Neutrophil (primary cell): ENCODE measurements around the gene FIBCD1.

Experiments
- H3K27ac ChIP-seq: fragments of 200-600 bp; sonication (generic); 2 replicates; pipeline ENCODE4 v1.5.1; 2016; ENCODE audit warnings: mild to moderate bottlenecking, moderate library complexity
- H3K27me3 ChIP-seq: fragments of 200-600 bp; sonication (generic); 2 replicates; pipeline ENCODE4 v1.6.0; 2016; ENCODE audit warnings: mild to moderate bottlenecking
- H3K36me3 ChIP-seq: fragments of 200-600 bp; sonication (generic); 2 replicates; pipeline ENCODE4 v1.5.1; 2017
- H3K4me1 ChIP-seq, 2 experiments: fragments of 200-600 bp in 1 of 2; sonication (generic) in 1 of 2; 1 replicate in 1 of 2; 2 replicates in 1 of 2; pipeline versions ENCODE4 v1.5.1 to v1.6.1; 2013 to 2016; ENCODE audit warnings: low read depth in 1 of 2, low read length in 1 of 2, mild to moderate bottlenecking in 1 of 2, moderate library complexity in 1 of 2; ENCODE audit not compliant: control insufficient read depth in 1 of 2, insufficient read depth in 1 of 2
- H3K4me3 ChIP-seq, 2 experiments: fragments of 200-600 bp in 1 of 2; sonication (generic) in 1 of 2; 1 replicate in 1 of 2; 2 replicates in 1 of 2; pipeline ENCODE4 v1.5.1; 2013 to 2016; ENCODE audit warnings: low read depth in 1 of 2, low read length in 1 of 2, mild to moderate bottlenecking in 1 of 2, moderate library complexity in 1 of 2
- H3K9me3 ChIP-seq: fragments of 200-600 bp; sonication (generic); 2 replicates; pipeline ENCODE4 v1.5.1; 2016
- TF ChIP-seq, protein P1 (sequence below): fragments of 200-600 bp; sonication (generic); IDR thresholded peaks from 2 replicates; pipeline ENCODE4 v1.5.1; 2016; ENCODE audit warnings: antibody characterized with exemption

FIBCD1 gene

GRCh38 chr9:130940693-130941576, 1.9 kb upstream of the FIBCD1 start:
- Histone ChIP-seq H3K9me3 (no peaks in the 10 kb centered on the region), H3K4me1 (peaks cover 6 to 8% of the 10 kb centered on the region in 2 experiments), H3K36me3 (no peaks in the 10 kb centered on the region), H3K4me3 (no peak overlapping the region), H3K27ac (no peak overlapping the region), H3K27me3 (peaks cover 81% of the 10 kb centered on the region)
- TF ChIP-seq, protein P1, sequence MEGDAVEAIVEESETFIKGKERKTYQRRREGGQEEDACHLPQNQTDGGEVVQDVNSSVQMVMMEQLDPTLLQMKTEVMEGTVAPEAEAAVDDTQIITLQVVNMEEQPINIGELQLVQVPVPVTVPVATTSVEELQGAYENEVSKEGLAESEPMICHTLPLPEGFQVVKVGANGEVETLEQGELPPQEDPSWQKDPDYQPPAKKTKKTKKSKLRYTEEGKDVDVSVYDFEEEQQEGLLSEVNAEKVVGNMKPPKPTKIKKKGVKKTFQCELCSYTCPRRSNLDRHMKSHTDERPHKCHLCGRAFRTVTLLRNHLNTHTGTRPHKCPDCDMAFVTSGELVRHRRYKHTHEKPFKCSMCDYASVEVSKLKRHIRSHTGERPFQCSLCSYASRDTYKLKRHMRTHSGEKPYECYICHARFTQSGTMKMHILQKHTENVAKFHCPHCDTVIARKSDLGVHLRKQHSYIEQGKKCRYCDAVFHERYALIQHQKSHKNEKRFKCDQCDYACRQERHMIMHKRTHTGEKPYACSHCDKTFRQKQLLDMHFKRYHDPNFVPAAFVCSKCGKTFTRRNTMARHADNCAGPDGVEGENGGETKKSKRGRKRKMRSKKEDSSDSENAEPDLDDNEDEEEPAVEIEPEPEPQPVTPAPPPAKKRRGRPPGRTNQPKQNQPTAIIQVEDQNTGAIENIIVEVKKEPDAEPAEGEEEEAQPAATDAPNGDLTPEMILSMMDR, result peak; percentile 41

- Histone ChIP-seq H3K9me3 (no peaks in the 10 kb centered on the region), H3K4me1 (peaks cover 6 to 8% of the 10 kb centered on the region in 2 experiments), H3K27ac (no peak overlapping the region), H3K36me3 (no peaks in the 10 kb centered on the region), H3K4me3 (no peak overlapping the region), H3K27me3 (peaks cover 89% of the 10 kb centered on the region)
- TF ChIP-seq, protein P1, result no peak
These were observed 1.0 kb upstream of the FIBCD1 start for GRCh38 chr9:130940027-130940549.

DNA sequence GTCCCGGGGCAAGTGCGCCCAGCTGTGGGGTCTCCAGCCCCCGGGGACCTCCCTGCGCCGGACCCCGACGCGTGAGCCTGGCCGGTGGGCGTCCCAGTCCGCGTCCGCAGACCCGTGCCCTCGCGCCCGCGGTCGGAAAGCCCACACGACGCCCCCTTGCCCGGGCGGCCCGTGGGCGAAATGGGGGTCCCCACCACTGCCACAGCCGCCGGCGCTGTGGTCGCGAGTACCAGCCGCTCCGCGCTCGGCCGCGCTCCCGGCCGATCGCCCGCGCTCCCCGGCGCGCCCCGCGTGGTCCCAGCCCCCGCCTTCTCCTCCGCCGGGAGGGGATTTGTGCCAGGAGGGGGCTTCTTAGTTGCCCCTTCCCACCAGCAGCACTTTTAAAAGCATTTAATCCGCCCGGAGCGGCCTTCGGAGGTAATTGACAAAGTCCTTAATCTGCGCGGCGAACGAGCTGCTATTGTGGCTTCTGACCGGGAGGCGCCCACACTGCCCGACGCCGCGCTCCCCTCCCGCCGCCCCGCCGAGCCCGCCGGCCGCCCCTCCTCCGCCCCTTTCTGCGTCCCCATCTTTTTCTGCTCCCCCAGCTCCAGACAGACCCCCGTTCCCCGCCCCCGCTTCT, 469 bp upstream of the FIBCD1 start:
- H3K4me1 ChIP-seq, result peaks cover 6 to 8% of the 10 kb centered on the region in 2 experiments
- peaks cover 90% of the 10 kb centered on the region for H3K27me3 ChIP-seq
- H3K9me3 ChIP-seq, result no peaks in the 10 kb centered on the region
- no peak overlapping the region for H3K27ac ChIP-seq
- H3K4me3 ChIP-seq, result peak overlapping the region in 1 of 2 experiments; percentile 14
- TF ChIP-seq, protein P1, result no peak
- no peaks in the 10 kb centered on the region for H3K36me3 ChIP-seq

DNA sequence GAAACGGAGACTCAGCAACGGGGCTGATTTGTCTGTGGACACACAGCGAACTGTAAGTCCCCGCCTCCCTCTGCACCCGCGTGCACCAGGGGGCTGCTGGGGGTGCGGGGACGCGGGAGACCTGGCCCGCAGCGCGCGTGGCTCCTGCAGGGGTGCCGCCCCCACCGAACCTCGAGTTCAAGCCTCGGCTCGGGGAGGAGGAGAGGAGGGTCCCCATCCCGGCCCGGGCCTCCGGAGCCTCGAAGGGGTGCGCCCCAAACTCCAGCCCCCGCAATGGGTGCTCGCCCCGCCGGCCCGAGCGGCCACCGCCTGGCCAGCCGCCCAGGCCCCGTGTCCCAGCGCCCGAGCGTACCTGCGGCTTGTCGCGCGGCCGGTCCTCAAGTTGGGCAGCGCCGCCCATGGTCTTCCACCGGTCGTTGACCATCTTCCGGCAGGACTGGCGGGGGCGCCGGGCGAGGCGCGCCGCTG, 829 bp downstream of the FIBCD1 start:
- Histone ChIP-seq H3K4me3 (no peak overlapping the region), H3K27me3 (peaks cover 100% of the 10 kb centered on the region), H3K4me1 (peaks cover 6 to 8% of the 10 kb centered on the region in 2 experiments), H3K36me3 (no peaks in the 10 kb centered on the region), H3K9me3 (no peaks in the 10 kb centered on the region), H3K27ac (no peak overlapping the region)
- TF ChIP-seq, protein P1, result no peak

- no peak overlapping the region for H3K27ac ChIP-seq
- H3K36me3 ChIP-seq, result no peaks in the 10 kb centered on the region
- H3K4me3 ChIP-seq, result no peak overlapping the region
- H3K27me3 ChIP-seq, result peaks cover 100% of the 10 kb centered on the region
- H3K4me1 ChIP-seq, result peaks cover 6 to 8% of the 10 kb centered on the region in 2 experiments
- no peaks in the 10 kb centered on the region for H3K9me3 ChIP-seq
- TF ChIP-seq, protein P1, result no peak
These were observed 1.6 kb downstream of the FIBCD1 start for GRCh38 chr9:130937146-130938076.
